Stimulated activated CD4-positive, alpha-beta T cell treated with anti-CD3 and anti-CD28 coated beads, TNF-alpha, amount 100 ng/mL, for 48 hours (primary cell): ENCODE data around the gene RETSAT.
"Not testable (repeated sequence)": the region's sequence is repeated elsewhere in the genome, so short reads cannot be mapped to it uniquely, and the experiment has no call there.

Source experiments
- DNase-seq, 3 donors: peaks; one replicate each; pipeline ENCODE4 v3.0.0-alpha.2; 2020; ENCODE audit warnings: low read depth in 3 of 3

The RETSAT gene

DNA sequence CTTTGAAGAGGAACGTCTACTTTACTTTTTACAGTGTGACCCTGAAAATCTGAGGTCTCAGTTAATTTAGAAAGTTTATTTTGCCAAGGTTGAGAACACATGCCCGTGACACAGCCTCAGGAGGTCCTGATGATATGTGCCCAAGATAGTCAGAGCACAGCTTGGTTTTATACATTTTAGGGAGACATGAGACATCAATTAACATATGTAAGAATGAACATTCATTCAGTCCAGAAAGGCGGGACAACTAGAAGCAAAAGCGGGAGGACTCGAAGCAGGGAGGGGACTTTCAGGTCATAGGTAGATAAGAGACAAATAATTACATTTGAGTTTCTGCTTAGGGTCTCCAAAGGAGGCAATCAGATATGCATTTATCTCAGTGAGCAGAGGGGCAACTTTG lies 23.9 kb upstream of the RETSAT start:
- no peak for DNase-seq

DNA sequence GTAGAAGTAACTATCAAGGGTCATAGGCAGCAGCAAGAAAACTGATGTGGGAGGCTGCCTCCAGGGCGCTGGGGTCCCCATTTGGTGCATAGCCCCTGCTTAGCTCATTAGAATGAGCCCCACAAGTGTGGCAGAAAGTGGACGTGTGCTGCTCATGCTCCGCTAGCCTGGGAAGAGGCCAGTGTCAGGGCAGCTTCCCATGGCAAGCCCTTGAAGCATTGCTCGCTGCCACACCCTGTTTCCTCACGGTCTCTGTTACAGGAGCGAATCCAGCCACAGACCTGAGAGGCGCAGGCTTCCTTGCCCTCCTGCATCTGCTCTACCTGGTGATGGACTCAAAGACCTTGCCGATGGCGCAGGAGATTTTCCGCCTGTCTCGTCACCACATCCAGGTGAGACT lies 22.8 kb upstream of the RETSAT start:
- no peak for DNase-seq

DNA sequence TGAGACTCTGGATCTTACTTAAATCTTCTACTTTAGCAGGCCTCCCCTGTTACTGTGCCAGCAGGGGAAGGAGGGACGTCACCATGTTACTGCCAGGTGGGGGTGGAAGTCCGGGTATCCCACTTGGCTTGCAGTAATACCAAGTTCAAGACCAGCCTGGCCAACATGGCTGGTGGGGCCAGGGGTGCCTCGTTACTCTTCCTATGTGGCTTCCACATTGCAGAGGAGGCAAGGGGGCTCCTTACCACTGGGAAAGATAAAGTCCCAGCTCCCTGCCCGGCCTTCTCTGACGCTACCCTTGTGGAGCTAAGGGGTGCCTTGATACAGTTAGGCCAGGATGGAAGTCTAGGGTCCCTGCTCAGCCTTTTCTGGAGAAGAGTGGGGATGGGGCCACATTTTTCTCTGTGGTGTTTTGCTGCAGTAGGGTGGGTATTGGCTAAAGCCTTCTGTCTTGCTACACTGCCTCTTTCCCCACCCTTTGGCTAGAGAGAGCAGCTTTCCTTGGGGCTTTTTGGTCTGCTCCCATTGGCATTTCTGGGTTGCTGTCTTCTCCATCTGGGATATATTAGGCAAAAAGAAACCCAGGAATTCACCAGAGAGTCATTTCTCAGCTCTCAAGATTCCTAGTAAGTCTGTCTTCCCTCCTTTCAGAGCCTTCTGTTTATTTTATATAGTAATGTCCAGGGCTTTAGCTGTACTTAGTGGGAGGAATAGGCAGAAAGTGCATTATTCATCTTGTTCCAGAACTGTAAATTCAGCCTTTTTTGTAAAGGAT lies 22.1 kb upstream of the RETSAT start:
- no peak for DNase-seq

DNA sequence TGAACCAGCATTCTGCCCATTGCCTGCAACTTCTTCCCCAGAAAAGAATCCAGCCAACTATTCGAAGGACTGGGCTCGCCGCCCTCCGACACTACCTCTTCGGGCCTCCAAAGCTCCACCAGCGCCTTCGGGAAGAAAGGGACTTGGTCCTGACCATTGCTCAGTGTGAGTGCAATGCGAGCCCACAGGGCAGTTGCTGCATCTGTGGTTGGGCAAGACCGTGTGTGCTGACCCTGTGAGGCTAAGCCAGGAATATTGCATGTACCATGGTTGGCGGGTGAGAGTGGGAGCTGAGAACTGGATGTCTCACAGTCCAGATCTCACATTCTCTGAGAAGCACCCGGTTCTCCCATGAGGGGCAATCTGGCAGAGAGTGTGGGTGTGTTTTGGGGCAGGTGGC lies 16.7 kb upstream of the RETSAT start:
- no peak for DNase-seq

DNA sequence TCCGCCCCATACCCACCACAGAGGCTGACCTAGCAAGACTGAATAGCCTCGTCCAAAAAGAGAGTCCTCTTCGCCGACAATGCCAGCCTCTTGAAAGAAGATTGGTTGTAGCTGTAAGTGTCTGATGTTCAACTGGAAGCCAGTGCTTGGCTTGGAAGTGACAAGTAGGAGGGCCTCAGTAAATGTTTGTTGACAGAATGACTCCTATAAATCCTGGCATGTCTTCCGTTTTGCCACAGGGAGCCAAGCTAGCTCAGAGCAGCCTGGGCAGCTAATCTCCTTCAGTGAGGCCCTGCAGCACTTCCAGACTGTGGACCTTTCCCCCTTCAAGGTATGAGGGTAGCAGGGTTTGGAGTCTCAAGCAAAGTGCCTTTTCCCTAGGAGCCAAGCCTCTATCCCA lies 15.2 kb upstream of the RETSAT start:
- DNase-seq, result no peak

DNA sequence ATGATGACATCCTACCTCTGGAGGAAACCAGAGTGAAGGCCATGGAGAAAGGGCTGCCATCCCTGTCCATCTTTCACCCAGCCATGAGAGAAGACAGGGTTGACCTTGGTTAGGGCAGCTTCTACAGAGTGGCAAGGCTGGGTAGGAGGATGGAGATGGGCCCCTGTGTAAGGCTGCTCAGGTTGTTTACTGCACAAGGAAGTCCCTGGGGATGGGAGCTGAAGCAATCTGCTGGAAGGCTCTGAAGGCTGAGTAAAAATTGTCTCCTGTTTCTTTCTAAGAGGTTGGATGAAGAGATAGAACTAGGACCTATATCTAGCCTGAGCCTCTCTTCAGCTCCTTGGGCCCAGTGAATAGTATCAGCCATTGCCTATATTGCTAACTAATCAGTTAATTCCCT lies 14.6 kb upstream of the RETSAT start:
- DNase-seq, result no peak

DNA sequence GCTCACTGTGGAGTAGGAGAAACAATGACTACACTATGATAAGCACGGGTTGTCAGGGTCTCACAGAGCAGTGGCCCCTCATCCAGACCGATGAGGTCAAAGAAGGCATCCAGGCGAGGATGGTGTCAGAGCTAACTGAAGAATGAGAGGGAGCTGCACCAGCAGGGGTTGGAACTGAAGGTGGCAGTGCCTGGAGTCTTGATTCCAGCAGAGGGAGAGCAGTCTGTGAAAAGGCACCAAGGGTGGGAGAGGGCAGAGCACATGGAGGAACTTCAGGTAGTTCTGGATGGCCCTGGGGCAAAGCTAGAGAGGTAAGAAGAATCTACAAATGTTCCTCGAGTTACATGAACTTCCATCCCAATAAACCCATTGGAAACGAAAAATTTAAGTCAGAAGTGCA lies 12.9 kb upstream of the RETSAT start:
- DNase-seq, result no peak

DNA sequence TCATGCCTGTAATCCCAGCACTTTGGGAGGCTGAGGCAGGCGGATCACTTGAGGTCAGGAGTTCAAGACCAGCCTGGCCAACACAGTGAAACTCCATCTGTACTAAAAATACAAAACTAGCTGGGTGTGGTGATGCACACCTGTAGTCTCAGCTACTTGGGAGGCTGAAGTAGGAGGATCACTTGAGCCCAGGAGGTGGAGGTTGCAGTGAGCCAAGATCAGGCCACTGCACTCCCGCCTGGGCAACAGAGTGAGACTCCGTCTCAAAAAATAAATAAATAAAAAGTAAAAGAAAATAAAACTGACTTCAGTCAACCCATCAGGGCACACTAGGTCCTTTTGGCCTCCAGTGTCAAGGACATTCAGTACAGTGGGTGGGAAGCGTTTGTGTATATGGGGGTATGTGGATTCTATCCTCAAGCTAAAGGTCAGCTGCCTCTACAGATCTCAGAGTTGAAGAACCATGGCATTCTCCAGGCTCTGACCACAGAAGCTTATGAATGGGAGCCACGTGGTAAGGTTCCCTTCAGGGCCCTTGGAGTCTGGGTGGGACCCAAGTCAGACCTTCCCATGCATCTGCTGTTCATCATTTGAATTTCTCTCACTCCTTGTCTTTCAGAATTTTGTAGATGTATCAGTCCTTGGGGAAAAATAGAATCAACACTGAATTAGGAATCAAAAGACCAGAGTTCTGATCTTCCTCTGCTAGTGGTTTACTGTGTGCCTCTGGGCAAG lies 8.5 kb upstream of the RETSAT start:
- not testable (repeated sequence) for DNase-seq

DNA sequence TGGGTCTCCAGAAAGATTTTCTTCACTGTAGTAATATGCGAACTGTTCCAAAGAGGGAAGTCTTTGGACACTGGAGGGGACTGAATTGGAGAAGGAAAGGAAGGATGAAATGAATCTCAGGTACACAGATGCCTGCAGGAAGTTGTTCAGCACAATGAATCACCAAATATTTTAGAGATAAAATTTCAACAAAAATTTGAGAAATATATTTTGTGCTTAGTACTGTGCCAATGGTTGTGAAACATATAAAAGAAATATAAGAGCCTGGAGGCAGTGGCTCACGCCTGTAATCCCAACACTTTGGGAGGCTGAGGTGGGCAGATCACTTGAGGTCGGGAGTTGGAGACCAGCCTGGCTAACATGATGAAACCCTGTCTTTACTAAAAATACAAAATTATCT lies 3.4 kb upstream of the RETSAT start:
- no peak for DNase-seq

DNA sequence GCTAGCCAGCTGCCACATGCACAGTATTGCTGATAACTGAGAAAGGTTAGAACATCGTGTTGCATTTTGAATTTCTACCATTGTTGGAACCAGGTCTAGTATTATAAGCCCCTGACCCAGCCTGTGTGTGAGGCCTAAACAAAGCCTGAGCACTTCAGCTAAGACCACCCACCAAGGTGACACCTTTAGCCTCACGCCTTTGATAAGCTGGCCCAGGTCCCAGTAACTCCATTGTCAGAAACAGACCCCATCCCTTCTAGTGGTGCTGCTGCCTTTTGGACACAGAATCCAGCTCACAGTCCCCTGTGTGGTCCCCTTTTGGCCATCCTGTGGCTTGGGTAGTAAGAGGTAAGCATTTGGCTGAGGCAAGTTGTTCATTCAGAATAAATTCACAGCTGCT lies 1.9 kb upstream of the RETSAT start:
- no peak for DNase-seq

DNA sequence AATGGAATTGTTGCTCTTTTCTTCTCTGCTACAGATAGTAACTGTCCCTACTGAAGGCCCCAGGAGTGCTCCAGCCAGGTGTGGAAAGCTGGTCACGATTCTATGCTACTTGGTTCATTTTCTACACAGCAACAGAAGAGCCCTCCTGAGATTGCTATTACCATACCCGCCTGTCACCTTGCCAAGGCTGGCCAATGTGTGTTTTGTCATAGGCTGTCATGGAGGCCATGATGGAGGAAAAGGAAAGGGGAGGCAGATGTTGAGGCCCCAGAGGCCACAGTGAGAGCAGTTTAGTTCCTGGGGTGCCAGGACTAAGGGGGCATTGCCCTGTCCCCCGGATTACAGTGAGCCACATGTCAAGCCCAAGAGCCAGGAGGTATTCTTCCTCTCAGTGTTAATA lies 1.2 kb upstream of the RETSAT start:
- DNase-seq, result no peak

DNA sequence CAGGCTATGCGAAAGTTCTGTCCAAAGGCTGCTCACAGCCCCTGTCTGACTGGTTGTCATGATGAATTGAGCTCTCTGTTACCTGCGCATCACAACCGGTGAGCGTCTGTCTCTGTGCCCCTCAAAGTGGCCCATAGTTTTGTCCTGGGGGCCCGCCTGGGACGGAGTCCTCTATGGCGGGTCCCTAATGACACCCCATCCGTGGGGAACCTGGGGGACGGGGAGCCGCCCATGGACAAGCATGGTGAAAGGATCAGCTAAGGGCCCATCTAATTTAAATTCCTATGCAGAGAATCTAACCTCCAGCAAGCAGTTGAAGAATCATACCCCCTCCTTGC lies 714 bp upstream of the RETSAT start:
- DNase-seq, result no peak

DNA sequence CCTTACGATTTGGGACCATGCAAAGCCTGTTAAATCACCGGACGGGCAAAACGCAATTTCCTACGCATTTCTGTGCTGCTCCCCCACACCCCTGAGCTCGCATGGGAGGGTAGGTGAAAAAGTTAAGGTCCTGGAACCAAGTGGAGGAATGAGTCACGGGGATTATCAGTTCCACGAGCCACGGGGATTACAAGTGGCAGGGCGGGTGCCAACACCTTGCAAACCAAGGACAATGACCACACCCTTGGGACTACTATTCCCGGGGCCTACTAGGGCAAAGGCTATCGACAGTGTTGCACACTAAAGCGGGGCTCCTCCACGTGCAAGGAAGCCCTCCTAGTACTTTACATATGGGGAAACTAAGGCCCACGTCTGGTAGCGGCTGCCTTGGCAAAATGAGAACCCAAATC lies 447 bp downstream of the RETSAT start:
- DNase-seq, result no peak

DNA sequence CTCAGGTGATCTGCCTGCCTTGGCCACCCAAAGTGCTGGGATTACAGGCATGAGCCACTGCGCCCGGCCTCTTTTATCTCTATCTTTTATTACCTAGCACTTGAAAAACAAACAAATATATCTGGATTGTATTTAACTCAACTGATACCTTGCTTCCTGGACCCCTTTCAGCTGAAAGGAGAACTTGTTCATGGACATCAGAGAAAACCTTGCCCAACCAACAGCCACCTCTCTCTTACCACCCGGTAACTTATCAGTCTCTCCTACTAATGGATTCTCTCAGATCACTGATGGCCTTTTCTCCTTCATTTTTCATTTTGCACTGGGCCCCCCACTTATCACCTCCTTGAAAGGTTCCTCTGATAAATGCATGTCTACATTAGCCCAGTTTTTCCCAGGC lies 6.7 kb downstream of the RETSAT start:
- no peak for DNase-seq

DNA sequence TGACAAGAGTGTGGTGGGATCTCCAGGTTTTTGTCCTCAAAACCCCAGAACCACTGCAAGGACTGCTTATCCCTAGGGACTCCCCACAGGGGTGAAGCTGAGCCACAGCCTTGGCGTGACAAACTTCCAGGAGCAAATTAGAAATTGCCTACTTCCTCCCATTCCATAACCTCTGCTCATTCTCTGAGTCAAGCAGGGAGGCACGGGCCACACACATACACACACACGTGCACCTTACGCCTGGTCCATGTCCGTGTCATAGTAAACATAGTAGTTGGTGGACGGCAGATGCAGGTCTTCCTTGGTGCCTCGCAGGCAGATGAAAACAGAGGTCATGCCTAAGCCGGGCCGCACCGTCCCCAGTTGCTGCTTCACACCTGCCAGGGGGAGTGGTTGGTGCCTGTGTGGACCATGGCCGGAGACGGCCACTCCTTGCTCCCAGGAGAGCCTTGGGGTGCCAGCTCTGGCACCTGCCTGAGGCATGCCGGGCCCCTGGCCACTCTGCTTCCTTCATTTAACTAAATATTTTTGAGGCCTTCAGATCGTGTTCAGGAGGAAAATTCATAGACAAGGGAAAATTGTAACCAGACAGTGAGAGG lies 9.9 kb downstream of the RETSAT start:
- DNase-seq, result no peak

DNA sequence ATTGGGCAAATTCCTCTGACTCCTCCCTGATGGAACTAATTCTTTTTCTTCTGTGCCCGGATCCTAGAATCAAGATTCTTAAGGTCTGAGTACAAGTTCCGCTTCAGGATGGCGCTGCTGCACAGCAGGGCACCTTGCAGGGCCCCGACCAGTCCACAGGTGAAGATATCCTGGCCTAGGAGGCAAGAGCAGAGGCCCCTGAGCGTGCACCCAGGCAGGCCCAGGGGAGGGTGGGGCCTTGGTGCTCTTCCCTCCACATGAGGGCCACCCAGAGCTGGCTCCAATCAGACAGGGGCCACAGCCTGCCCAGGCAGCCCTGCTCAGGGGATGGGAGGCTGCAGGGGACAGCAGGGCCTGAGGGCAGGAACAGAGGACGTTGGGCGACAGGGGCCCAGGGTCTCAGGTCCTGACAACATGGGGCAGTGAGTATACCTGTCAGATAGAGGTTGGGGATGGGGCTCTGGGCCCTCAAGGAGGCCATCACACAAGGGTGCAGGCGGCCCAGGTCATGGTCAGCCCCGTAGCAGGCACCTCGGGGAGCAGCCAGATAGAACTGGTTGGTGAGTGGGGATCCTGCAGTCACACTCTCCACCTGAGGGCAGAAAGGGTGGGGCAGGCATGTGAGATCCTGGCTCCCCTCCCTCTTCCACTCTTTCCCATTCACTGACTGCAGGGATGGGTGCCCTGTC lies 11.0 kb downstream of the RETSAT start:
- DNase-seq, result not testable (repeated sequence)

DNA sequence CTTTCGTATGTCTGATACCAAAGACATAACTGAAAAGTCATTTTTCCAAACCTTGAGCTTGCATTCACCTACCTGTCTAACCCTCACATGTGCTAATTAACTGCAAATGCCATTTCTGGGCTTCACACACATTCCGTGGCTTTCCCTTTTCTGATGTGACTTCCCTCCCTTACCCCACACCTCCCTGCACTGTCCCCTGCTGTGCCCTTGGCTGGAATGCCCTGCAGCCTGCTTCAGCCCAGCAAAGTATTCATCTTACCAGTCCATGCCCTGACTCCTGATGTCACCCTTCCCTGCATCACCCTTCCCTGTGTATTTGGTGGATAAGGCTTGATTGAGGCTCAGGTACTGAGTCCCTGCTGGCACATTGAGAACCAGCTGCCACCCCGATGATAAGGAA lies 12.2 kb downstream of the RETSAT start:
- DNase-seq, result no peak

DNA sequence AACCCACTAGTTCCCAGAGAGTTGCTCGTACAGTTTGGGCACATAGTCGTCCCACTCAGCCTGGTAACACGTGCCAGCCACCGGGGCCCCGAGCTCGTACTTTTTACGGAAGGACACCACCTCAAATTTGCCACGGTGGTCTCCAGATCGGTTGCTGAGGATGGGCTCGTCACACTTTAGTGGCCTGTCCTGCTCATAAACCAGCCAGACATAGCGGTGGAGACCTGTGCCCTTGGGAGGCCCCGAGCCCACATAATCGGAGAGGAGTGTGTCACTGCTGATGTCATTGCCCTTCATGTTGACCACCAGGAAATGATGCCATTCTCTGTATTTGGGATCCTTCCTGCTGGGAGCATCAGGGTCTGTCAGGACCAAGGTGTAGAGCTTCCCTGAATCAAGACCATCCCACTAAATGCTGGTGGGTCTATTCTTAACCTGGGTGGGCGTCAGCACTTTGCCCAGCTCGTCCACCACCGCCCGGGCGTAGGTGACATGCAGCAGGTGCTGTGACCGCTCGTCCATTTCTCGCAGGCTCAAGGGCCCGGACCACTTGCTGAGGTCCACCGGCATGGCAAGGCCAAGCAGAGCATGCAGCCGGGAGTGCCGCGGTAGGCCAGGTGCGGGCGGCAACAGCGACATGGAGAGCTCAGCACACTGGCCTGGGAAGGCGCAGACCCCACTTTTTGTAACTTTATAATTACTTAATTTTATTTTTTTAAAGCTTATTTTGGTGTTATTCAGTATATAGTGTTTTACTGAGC lies 12.9 kb downstream of the RETSAT start:
- DNase-seq, result no peak

DNA sequence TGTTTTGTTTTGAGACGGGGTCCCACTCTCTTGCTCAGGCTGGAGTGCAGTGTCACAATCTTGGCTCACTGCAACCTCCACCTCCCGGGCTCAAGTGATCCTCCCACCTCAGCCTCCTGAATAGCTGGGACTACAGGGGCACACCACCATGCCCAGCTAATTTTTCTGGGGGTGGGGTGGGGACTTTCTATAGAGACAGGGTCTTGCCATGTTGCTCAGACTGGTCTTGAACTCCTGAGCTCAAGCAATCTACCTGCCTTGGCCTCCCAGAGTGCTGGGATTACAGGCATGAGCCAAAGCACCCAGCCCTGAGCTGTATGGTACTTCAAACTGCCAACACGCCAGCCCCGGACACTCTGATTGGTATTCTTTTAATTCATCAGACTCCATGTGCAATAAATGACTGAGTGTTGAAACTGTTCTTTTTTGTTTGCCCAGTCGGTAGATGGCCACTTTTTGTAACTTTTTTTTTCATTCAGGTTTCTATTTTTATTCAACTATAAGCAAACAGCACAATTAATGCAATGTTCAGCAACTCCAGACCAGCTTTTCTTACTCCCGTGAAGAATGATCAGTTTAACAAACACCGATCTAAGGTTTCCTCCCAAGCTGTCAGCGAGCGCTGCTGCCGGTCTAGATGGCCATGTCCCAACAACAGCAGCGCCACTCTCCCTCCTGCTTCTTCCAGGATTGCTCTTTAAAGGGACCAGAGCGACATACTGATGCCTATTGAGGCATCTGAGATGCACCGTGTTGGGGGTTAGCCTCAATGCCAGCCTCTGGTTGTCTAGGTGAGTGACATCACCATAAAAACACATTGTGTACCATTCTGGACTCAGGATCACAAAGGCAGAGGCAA lies 14.1 kb downstream of the RETSAT start:
- DNase-seq, result no peak

DNA sequence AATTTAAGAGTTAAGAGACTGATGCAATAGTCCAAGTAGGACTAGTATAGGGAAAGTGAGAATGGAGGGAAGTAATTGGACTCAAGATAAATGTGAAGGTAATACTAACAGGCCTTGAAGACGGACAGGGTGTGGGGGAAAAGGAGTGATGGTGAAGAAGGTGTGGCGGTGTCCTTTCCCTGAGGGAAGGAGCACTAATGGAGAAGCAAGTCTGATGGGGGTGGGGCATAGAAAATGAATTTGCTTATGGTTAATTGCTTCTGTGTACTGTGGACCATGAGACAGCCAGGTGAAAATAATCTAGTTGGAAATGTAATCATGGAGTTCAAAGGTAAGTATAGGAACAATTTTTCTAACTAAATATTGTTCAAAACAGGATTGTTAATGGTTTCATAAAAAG lies 19.4 kb downstream of the RETSAT start:
- no peak for DNase-seq

DNA sequence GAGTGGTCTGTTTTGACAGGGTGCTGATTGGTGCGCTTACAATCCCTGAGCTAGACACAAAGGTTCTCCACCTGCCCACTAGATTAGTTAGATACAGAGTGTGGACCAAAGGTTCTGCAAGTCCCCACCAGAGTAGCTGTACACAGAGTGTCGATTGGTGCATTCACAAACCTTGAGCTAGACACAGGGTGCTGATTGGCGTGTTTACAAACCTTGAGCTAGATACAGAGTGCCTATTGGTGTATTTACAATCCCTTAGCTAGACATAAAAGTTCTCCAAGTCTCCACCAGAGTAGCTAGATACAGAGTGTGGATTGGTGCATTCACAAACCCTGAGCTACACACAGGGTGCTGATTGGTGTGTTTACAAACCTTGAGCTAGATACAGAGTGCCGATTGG lies 20.5 kb downstream of the RETSAT start:
- not testable (repeated sequence) for DNase-seq
